Peyer's patch (tissue), 4 donors: ENCODE data around the gene PRSS48.

Experiments used
- POLR2A ChIP-seq, 2 donors: fragments of 450-650 bp; IDR thresholded peaks; one replicate each; pipeline ENCODE4 v1.5.1; 2017; ENCODE audit warnings: antibody characterized with exemption in 2 of 2, mild to moderate bottlenecking in 2 of 2, moderate library complexity in 2 of 2
- TF ChIP-seq, protein P1 (sequence below), 6 experiments: fragments of 450-650 bp in 4 of 6; fragments of 200-600 bp in 2 of 6; sonication (generic) in 1 of 6; IDR thresholded peaks; one replicate each; pipeline ENCODE4 v1.5.1; 2017 to 2019; ENCODE audit warnings: antibody characterized with exemption in 6 of 6, mild to moderate bottlenecking in 3 of 6, moderate library complexity in 1 of 6

DNA sequence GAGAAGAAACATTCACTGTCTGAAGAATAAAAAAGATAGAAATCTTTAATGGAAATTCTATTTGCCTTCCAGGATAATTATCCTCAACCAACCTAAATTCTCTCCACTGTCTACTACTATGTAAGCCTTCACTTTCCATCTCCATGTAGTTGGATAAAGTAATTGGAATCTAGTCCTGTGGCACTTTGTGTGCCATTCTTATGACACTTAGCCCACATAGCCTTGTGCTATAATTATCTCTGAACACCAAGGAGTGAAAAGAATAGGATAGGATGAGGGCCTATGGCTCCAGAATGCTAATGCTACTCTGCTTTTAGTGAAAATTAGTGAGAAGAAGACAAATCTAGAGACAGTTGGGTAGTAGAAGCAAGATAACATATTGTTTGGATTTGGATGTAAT lies 20.2 kb downstream of the PRSS48 start:
- TF ChIP-seq, protein P1, sequence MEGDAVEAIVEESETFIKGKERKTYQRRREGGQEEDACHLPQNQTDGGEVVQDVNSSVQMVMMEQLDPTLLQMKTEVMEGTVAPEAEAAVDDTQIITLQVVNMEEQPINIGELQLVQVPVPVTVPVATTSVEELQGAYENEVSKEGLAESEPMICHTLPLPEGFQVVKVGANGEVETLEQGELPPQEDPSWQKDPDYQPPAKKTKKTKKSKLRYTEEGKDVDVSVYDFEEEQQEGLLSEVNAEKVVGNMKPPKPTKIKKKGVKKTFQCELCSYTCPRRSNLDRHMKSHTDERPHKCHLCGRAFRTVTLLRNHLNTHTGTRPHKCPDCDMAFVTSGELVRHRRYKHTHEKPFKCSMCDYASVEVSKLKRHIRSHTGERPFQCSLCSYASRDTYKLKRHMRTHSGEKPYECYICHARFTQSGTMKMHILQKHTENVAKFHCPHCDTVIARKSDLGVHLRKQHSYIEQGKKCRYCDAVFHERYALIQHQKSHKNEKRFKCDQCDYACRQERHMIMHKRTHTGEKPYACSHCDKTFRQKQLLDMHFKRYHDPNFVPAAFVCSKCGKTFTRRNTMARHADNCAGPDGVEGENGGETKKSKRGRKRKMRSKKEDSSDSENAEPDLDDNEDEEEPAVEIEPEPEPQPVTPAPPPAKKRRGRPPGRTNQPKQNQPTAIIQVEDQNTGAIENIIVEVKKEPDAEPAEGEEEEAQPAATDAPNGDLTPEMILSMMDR (IDR thresholded peaks at IDR 0.05), result no peak
- no peak for TF ChIP-seq POLR2A (IDR thresholded peaks at IDR 0.05)
